HFFc6 (cell line): ENCODE measurements around the gene OR52M1. TPM values are rescaled to one million over a fixed set of nuclear protein-coding genes. Genes with fewer than 3 reads are reported as not detected.

Source experiments
- DNase-seq: peaks from one replicate; pipeline ENCODE4 v3.0.0-alpha.2; 2018
- H3K27ac Mint-ChIP-seq: 2 replicates; pipeline ENCODE4 v1.8.0; 2020; ENCODE audit warnings: mild to moderate bottlenecking, mixed read lengths
- H3K27me3 Mint-ChIP-seq: 2 replicates; pipeline ENCODE4 v1.8.0; 2021; ENCODE audit warnings: mild to moderate bottlenecking, moderate library complexity, mixed read lengths; ENCODE audit not compliant: insufficient read depth
- H3K36me3 Mint-ChIP-seq: 2 replicates; pipeline ENCODE4 v1.8.0; 2021; ENCODE audit warnings: low read depth, mixed read lengths
- H3K4me1 Mint-ChIP-seq: 2 replicates; pipeline ENCODE4 v1.8.0; 2020; ENCODE audit warnings: low read depth, mixed read lengths
- H3K4me3 Mint-ChIP-seq: 2 replicates; pipeline ENCODE4 v1.8.0; 2020; ENCODE audit warnings: mild to moderate bottlenecking, moderate library complexity, mixed read lengths
- H3K9me3 Mint-ChIP-seq: 2 replicates; pipeline ENCODE4 v1.8.0; 2020; ENCODE audit warnings: mild to moderate bottlenecking, mixed read lengths
- CTCF ChIP-seq: fragments of 200-600 bp; sonication (generic); IDR thresholded peaks from 2 replicates; pipeline ENCODE4 v1.5.0; 2021; ENCODE audit warnings: antibody characterized with exemption, mild to moderate bottlenecking
- long read RNA-seq: library from polyadenylated mRNA; unstranded; transcript quantifications from one replicate; pipeline ENCODE4 v2.0.0, GENCODE V29; 2019
- total RNA-seq, 6 experiments: library from RNA; stranded (reverse); fragmentation: NEBNext Ultra II Directional; extraction: Animal tissue kit (Norgen Biotek cat#: 25700); gene quantifications; 2 replicates in 1 of 6; 3 replicates in 5 of 6; pipeline ENCODE4 v1.2.3, GENCODE V29; 2021

Gene OR52M1
- not detected for total RNA-seq
- long read RNA-seq = 0 reads

GRCh38 chr11:4544891-4545290, at the start of gene OR52M1:
Gene OR52M1 (plus strand): TSS chr11:4545191. CDS start chr11:4545191, 0 bp downstream.
- Mint-ChIP-seq H3K27ac (no peak within 1 kb of the TSS), H3K4me1 (no peaks in the 10 kb centered on the region), H3K36me3 (no peaks in the 10 kb centered on the region), H3K9me3 (no peaks in the 10 kb centered on the region), H3K27me3 (no peaks in the 10 kb centered on the region; the same call in 1 of the 2 replicates), H3K4me3 (no peak within 1 kb of the TSS)
- DNase-seq = no peak
- TF ChIP-seq CTCF = no peak

GRCh38 chr11:4495487-4495886, 49.5 kb upstream of the OR52M1 start:
- Mint-ChIP-seq H3K4me1 (peaks cover 7% of the 10 kb centered on the region; the same call in 1 of the 2 replicates), H3K27me3 (peaks cover 18% of the 10 kb centered on the region), H3K9me3 (no peaks in the 10 kb centered on the region), H3K27ac (no peak overlapping the region), H3K36me3 (no peaks in the 10 kb centered on the region), H3K4me3 (no peak overlapping the region)
- DNase-seq = no peak
- TF ChIP-seq CTCF = no peak

- Mint-ChIP-seq H3K36me3 (no peaks in the 10 kb centered on the region), H3K27ac (no peak overlapping the region), H3K27me3 (peaks cover 18% of the 10 kb centered on the region)
Observed at GRCh38 chr11:4495986-4496385, 49.0 kb upstream of the OR52M1 start.

GRCh38 chr11:4496557-4497248, 48.3 kb upstream of the OR52M1 start:
- H3K27me3 Mint-ChIP-seq = peaks cover 18% of the 10 kb centered on the region
- no peak for DNase-seq
- TF ChIP-seq CTCF = no peak
- no peaks in the 10 kb centered on the region for H3K9me3 Mint-ChIP-seq
- no peak overlapping the region for H3K27ac Mint-ChIP-seq
- H3K36me3 Mint-ChIP-seq = no peaks in the 10 kb centered on the region
- peaks cover 7% of the 10 kb centered on the region; the same call in 1 of the 2 replicates for H3K4me1 Mint-ChIP-seq
- H3K4me3 Mint-ChIP-seq = no peak overlapping the region

More at GRCh38 chr11:4495986-4496385, 49.0 kb upstream of the OR52M1 start:
- TF ChIP-seq CTCF = no peak
- no peak overlapping the region for H3K4me3 Mint-ChIP-seq
- no peak for DNase-seq
- no peaks in the 10 kb centered on the region for H3K9me3 Mint-ChIP-seq
- H3K4me1 Mint-ChIP-seq = peaks cover 7% of the 10 kb centered on the region; the same call in 1 of the 2 replicates

GRCh38 chr11:4508886-4509285, 36.1 kb upstream of the OR52M1 start:
- TF ChIP-seq CTCF = no peak
- Mint-ChIP-seq H3K9me3 (0 out of 2 replicates have a peak, but pooled peaks cover 1% of the 10 kb centered on the region), H3K36me3 (no peaks in the 10 kb centered on the region), H3K27me3 (no peaks in the 10 kb centered on the region; the same call in 1 of the 2 replicates), H3K4me3 (no peak overlapping the region), H3K4me1 (no peaks in the 10 kb centered on the region), H3K27ac (no peak overlapping the region)
- no peak for DNase-seq
